ENCODE results near the gene DBT.
"Not testable (repeated sequence)": the region's sequence is repeated elsewhere in the genome, so short reads cannot be mapped to it uniquely, and the experiment has no call there.

Gene DBT

GRCh38 chr1:100237091-100237490 lies 12.5 kb downstream of the DBT start:
- no peak for ATAC-seq

GRCh38 chr1:100234432-100234831 lies 15.2 kb downstream of the DBT start:
- no peak for TF ChIP-seq ARNTL (CRISPR knock-in tag; IDR thresholded peaks at IDR 0.05; ENCODE audit: borderline replicate concordance, low read depth)
- TF ChIP-seq ZNF70 (CRISPR knock-in tag; IDR thresholded peaks at IDR 0.05): no peak
- TF ChIP-seq TSHZ2 (CRISPR knock-in tag; IDR thresholded peaks at IDR 0.05): no peak
- TF ChIP-seq SNAI2 (CRISPR knock-in tag; IDR thresholded peaks at IDR 0.05): no peak
- no peak for TF ChIP-seq PATZ1 (CRISPR knock-in tag; IDR thresholded peaks at IDR 0.05; ENCODE audit: borderline replicate concordance)
- no peak for TF ChIP-seq CREB5 (CRISPR knock-in tag; IDR thresholded peaks at IDR 0.05; ENCODE audit: low read depth)
- no peak for TF ChIP-seq OSR1 (CRISPR knock-in tag; IDR thresholded peaks at IDR 0.05)
- no peak for TF ChIP-seq BACH2 (CRISPR knock-in tag; IDR thresholded peaks at IDR 0.05; ENCODE audit: borderline replicate concordance)
- no peak for TF ChIP-seq POU6F1 (CRISPR knock-in tag; IDR thresholded peaks at IDR 0.05; ENCODE audit: borderline replicate concordance, low read depth)
- no peak for ATAC-seq

More at GRCh38 chr1:100237091-100237490, 12.5 kb downstream of the DBT start:
- TF ChIP-seq TSHZ2 (CRISPR knock-in tag; IDR thresholded peaks at IDR 0.05): no peak
- no peak for TF ChIP-seq BACH2 (CRISPR knock-in tag; IDR thresholded peaks at IDR 0.05; ENCODE audit: borderline replicate concordance)
- no peak for TF ChIP-seq CREB5 (CRISPR knock-in tag; IDR thresholded peaks at IDR 0.05; ENCODE audit: low read depth)
- no peak for TF ChIP-seq GLIS3 (CRISPR knock-in tag; IDR thresholded peaks at IDR 0.05)
- no peak for TF ChIP-seq PATZ1 (CRISPR knock-in tag; IDR thresholded peaks at IDR 0.05; ENCODE audit: borderline replicate concordance)
- no peak for TF ChIP-seq ZNF8 (CRISPR knock-in tag; IDR thresholded peaks at IDR 0.05)
- TF ChIP-seq ZNF70 (CRISPR knock-in tag; IDR thresholded peaks at IDR 0.05): no peak
- no peak for TF ChIP-seq ISL1 (CRISPR knock-in tag; IDR thresholded peaks at IDR 0.05)
- TF ChIP-seq ZC3H10 (CRISPR knock-in tag; IDR thresholded peaks at IDR 0.05): no peak
- TF ChIP-seq SNAI2 (CRISPR knock-in tag; IDR thresholded peaks at IDR 0.05): no peak
- TF ChIP-seq TCF4 (CRISPR knock-in tag; IDR thresholded peaks at IDR 0.05; ENCODE audit: borderline replicate concordance): no peak
- TF ChIP-seq ZFP30 (CRISPR knock-in tag; IDR thresholded peaks at IDR 0.05): no peak

GRCh38 chr1:100233566-100233965 lies 16.1 kb downstream of the DBT start:
- not testable (repeated sequence) for ATAC-seq

Measured in SK-N-SH treated with all-trans-retinoic acid at 6 μM for 48 hours (cell line).